K562 (cell line): ENCODE results near the gene EIF3J. TPM values are rescaled to one million over a fixed set of nuclear protein-coding genes. Genes with fewer than 3 reads are reported as not detected.

Experiments used
- HDAC1 ChIP-seq, 2 experiments: fragments of 450-650 bp; IDR thresholded peaks; 2 replicates each; pipeline ENCODE4 v1.6.1; 2016 to 2017; ENCODE audit warnings: inconsistent platforms in 1 of 2, mild to moderate bottlenecking in 1 of 2, moderate library complexity in 1 of 2
- MYC ChIP-seq, 2 experiments: fragments of 250-450 bp in 1 of 2; sonication (Bioruptor Pico) in 1 of 2; IDR thresholded peaks; 2 replicates each; pipeline versions ENCODE4 v1.5.1 to v1.6.1; 2012 to 2021; ENCODE audit warnings: low read depth in 2 of 2, borderline replicate concordance in 1 of 2, improper control_type of control experiment in 1 of 2, low read length in 1 of 2, mild to moderate bottlenecking in 1 of 2, moderate library complexity in 1 of 2
- PRMT5 ChIP-seq: sonication (generic); formaldehyde crosslinking; IDR thresholded peaks from 2 replicates; pipeline ENCODE4 v1.5.0; 2020; ENCODE audit warnings: missing genetic modification reagents
- PURB ChIP-seq: sonication (generic); formaldehyde crosslinking; IDR thresholded peaks from 2 replicates; pipeline ENCODE4 v1.9.0; 2021; ENCODE audit warnings: low read depth, mild to moderate bottlenecking, missing genetic modification reagents
- TAF7 ChIP-seq: fragments of 450-650 bp; IDR thresholded peaks from 2 replicates; pipeline ENCODE4 v1.6.1; 2016; ENCODE audit warnings: missing genetic modification characterization, missing compliant biosample characterization
- ZNF316 ChIP-seq: fragments of 450-650 bp; IDR thresholded peaks from 2 replicates; pipeline ENCODE4 v1.6.1; 2016
- polyA plus RNA-seq, 8 experiments: library from polyadenylated mRNA; depleted of rRNA in 4 of 8; stranded (reverse) in 5 of 8; unstranded in 3 of 8; fragments of >200 nt; fragmentation: Nextera tagmentation in 2 of 8; fragmentation: Illumina TruSeq in 1 of 8; extraction: Ambion mirVana in 2 of 8; extraction: Trizol in 1 of 8; gene quantifications; 2 replicates each; pipeline versions ENCODE4 v1.2.1 to v1.2.3, GENCODE V29; 2011 to 2014; ENCODE audit warnings: inconsistent platforms in 1 of 8, missing spikeins in 1 of 8
- total RNA-seq, 7 experiments: library from RNA; depleted of rRNA in 6 of 7; stranded (reverse); fragments of >200 nt in 6 of 7; fragmentation: Illumina TruSeq in 2 of 7; extraction: Trizol in 2 of 7; gene quantifications; 2 replicates each; pipeline versions ENCODE4 v1.2.1 to v1.2.3, GENCODE V29; 2011 to 2021; ENCODE audit warnings: low replicate concordance in 1 of 7
- TF ChIP-seq, protein P1 (sequence below): fragments of 200-800 bp; sonication (Bioruptor generic); IDR thresholded peaks from 2 replicates; pipeline ENCODE4 v1.6.1; 2016; ENCODE audit warnings: missing genetic modification characterization, missing compliant biosample characterization
- TF ChIP-seq, protein P2 (sequence below): fragments of 200-800 bp; sonication (Bioruptor generic); IDR thresholded peaks from 2 replicates; pipeline ENCODE4 v1.6.1; 2017; ENCODE audit warnings: missing genetic modification characterization, missing compliant biosample characterization
- TF ChIP-seq, protein P3 (sequence below): fragments of 450-650 bp; formaldehyde crosslinking; IDR thresholded peaks from 2 replicates; pipeline ENCODE4 v1.4.0; 2020; ENCODE audit warnings: mild to moderate bottlenecking
- TF ChIP-seq, protein P4 (sequence below): sonication (generic); formaldehyde crosslinking; IDR thresholded peaks from 2 replicates; pipeline ENCODE4 v1.8.0; 2022; ENCODE audit warnings: mild to moderate bottlenecking, missing genetic modification reagents

The EIF3J gene
- total and polyA plus RNA-seq, 9 of the 15 experiments (the other 6 are each of a cell fraction or from before 2014, with no cell fraction given): 44.2 to 217 (median 151) TPM

DNA sequence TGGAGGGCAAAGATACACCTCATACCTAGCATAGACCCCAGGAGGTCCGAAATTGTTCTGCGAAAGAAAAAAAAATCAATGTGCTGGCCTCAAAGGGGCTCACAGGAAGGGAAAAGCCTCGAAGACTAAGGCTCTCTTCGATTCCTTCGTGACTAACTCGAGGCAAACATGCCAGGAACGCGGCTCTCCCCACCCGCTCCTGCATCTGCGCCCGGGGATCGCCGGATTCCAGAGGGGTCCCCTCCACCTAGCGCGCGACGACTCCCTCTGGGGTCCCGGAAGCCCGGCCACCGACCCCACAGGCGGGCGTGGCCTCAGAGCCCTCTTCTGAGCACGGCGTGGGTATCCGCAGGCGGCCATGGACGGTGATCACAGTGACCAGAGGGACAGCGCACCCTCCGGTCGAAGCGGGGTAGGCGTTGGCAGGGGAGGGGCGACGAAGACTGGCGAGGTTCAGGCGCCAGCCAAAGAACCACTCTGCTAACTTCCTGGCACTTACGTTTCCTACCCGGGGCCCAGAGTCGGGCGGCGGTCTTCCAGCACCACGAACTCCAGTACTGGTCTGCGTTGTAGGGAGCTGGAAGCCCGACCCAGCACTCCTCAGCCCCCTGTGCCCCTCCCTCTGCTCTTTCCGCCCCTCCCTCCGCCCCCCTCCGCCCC is 515 bp upstream of the EIF3J start (continued):
- TF ChIP-seq, protein P1, sequence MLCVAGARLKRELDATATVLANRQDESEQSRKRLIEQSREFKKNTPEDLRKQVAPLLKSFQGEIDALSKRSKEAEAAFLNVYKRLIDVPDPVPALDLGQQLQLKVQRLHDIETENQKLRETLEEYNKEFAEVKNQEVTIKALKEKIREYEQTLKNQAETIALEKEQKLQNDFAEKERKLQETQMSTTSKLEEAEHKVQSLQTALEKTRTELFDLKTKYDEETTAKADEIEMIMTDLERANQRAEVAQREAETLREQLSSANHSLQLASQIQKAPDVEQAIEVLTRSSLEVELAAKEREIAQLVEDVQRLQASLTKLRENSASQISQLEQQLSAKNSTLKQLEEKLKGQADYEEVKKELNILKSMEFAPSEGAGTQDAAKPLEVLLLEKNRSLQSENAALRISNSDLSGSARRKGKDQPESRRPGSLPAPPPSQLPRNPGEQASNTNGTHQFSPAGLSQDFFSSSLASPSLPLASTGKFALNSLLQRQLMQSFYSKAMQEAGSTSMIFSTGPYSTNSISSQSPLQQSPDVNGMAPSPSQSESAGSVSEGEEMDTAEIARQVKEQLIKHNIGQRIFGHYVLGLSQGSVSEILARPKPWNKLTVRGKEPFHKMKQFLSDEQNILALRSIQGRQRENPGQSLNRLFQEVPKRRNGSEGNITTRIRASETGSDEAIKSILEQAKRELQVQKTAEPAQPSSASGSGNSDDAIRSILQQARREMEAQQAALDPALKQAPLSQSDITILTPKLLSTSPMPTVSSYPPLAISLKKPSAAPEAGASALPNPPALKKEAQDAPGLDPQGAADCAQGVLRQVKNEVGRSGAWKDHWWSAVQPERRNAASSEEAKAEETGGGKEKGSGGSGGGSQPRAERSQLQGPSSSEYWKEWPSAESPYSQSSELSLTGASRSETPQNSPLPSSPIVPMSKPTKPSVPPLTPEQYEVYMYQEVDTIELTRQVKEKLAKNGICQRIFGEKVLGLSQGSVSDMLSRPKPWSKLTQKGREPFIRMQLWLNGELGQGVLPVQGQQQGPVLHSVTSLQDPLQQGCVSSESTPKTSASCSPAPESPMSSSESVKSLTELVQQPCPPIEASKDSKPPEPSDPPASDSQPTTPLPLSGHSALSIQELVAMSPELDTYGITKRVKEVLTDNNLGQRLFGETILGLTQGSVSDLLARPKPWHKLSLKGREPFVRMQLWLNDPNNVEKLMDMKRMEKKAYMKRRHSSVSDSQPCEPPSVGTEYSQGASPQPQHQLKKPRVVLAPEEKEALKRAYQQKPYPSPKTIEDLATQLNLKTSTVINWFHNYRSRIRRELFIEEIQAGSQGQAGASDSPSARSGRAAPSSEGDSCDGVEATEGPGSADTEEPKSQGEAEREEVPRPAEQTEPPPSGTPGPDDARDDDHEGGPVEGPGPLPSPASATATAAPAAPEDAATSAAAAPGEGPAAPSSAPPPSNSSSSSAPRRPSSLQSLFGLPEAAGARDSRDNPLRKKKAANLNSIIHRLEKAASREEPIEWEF: no peak
- peak; percentile 69 for TF ChIP-seq TAF7 (tag)
- TF ChIP-seq MYC (IDR thresholded peaks at IDR 0.05; ENCODE audit: low read depth, low read length): peak; percentile 76
- TF ChIP-seq MYC (CRISPR knock-in tag; IDR thresholded peaks at IDR 0.05; ENCODE audit: borderline replicate concordance, low read depth): peak; percentile 34; the same call in 1 of the 2 replicates
- TF ChIP-seq, protein P2, sequence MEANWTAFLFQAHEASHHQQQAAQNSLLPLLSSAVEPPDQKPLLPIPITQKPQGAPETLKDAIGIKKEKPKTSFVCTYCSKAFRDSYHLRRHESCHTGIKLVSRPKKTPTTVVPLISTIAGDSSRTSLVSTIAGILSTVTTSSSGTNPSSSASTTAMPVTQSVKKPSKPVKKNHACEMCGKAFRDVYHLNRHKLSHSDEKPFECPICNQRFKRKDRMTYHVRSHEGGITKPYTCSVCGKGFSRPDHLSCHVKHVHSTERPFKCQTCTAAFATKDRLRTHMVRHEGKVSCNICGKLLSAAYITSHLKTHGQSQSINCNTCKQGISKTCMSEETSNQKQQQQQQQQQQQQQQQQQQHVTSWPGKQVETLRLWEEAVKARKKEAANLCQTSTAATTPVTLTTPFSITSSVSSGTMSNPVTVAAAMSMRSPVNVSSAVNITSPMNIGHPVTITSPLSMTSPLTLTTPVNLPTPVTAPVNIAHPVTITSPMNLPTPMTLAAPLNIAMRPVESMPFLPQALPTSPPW: peak; percentile 100
- TF ChIP-seq PURB (CRISPR knock-in tag): no peak
- TF ChIP-seq, protein P3, sequence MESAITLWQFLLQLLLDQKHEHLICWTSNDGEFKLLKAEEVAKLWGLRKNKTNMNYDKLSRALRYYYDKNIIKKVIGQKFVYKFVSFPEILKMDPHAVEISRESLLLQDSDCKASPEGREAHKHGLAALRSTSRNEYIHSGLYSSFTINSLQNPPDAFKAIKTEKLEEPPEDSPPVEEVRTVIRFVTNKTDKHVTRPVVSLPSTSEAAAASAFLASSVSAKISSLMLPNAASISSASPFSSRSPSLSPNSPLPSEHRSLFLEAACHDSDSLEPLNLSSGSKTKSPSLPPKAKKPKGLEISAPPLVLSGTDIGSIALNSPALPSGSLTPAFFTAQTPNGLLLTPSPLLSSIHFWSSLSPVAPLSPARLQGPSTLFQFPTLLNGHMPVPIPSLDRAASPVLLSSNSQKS (CRISPR knock-in tag): no peak
- TF ChIP-seq PRMT5 (CRISPR knock-in tag): no peak
- peak in 1 of 2 experiments; percentile 67; a peak in 2 of 4 replicates for TF ChIP-seq HDAC1 (IDR thresholded peaks at IDR 0.05)
- TF ChIP-seq, protein P4, sequence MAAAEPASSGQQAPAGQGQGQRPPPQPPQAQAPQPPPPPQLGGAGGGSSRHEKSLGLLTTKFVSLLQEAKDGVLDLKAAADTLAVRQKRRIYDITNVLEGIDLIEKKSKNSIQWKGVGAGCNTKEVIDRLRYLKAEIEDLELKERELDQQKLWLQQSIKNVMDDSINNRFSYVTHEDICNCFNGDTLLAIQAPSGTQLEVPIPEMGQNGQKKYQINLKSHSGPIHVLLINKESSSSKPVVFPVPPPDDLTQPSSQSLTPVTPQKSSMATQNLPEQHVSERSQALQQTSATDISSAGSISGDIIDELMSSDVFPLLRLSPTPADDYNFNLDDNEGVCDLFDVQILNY (CRISPR knock-in tag): no peak
- TF ChIP-seq ZNF316: no peak
